GM21576 (cell line): ENCODE data around the gene NBEA.
"Not testable (repeated sequence)": the region's sequence is repeated elsewhere in the genome, so short reads cannot be mapped to it uniquely, and the experiment has no call there.

Source experiments
- ATAC-seq: cut with Tn5 transposase; IDR thresholded peaks from one replicate; pipeline ENCODE4 v1.9.1; 2021; ENCODE audit warnings: mild to moderate bottlenecking, moderate library complexity; ENCODE audit not compliant: unreplicated experiment

NBEA gene

DNA sequence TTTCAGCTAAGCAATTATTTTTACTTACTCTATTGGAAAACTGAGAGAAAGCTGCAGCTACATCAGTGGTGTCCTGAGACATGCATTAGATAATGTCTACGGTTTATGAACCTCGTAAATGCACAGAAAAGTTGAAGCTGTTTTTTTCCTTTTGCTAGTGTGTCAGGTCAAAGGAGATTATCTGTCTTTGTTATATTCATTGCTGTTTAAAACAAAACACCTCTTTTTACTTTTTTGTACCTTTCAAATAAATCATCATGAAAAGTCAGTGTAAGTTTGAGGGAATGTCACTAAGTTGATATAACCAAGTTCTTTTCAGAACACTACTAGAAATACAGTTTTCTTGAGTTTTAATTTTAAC, 2.2 kb downstream of the NBEA start:
- ATAC-seq = no peak

DNA sequence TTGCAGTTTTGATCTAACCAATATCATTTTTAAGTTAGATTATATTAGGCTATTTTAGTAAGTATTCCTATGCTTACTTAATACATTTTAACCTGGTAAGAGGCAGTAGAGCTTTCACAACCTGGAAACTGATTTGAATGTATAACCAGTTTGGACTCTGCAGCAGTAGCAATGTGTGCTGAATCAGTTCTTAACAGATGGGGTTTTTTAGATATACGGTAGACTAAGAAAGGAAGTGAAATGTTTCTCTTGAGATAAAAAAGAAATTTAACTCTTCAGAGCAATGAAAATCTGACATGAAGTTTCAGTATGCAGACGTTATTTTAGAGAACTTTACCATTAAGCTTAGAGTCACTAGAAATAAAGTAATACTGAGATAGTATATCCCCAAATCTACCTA, 2.7 kb downstream of the NBEA start:
- ATAC-seq = no peak

DNA sequence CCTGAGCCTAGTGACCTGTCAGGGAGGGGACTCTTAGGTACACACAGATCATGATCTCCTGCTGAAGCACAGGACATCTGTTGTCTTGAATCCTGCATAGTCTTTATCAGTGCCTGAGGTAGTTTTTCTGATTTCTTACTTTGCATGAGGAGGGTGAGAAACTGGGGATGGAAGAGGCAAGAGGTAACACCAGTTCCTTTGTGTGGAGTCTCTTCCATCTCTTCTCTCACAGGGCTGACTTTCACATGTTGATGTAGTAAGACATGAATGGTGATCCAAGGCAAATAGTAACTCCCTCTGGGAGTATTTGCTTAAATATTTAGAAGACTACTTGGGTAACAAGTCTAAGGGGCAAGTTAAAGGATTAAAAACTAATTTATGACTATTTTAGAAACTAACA, 9.5 kb downstream of the NBEA start:
- ATAC-seq = no peak

DNA sequence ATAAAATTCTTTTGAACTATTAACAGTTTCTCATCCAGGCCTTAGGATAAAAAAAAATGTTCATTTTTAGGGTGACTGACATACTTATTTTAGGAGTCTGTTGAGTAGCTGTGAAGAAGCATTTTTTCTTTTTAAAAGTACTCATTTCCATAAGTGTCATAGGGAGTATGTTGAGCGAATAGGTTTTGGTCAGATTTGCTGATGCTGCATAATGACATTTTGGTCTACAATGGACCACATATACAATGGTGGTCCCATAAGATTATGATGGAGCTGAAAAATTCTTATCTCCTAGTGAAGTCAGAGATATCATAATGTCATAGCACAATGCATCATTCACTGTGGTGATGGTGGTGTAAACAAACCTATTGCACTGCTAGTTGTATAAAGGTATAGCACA, 17.4 kb downstream of the NBEA start:
- ATAC-seq = no peak

DNA sequence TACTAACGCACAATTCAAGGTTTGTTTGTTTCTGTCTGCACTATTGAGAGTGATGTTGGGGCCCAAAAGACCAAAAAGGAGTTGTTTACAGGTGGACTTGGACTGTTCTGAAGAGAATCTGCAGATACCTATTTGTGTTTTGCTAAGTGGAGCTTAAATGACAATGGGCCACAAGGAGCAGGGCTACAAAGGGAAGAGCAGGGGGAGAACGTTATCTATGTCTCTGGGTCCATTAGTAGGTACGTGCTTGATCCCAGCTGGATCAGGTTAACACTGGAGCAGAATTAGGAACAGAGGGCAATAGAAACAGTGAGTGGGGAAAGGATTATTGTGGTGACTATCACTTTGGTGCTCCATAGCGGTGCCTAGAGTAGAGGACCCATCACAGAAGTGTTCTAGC, 22.5 kb downstream of the NBEA start:
- ATAC-seq = no peak

DNA sequence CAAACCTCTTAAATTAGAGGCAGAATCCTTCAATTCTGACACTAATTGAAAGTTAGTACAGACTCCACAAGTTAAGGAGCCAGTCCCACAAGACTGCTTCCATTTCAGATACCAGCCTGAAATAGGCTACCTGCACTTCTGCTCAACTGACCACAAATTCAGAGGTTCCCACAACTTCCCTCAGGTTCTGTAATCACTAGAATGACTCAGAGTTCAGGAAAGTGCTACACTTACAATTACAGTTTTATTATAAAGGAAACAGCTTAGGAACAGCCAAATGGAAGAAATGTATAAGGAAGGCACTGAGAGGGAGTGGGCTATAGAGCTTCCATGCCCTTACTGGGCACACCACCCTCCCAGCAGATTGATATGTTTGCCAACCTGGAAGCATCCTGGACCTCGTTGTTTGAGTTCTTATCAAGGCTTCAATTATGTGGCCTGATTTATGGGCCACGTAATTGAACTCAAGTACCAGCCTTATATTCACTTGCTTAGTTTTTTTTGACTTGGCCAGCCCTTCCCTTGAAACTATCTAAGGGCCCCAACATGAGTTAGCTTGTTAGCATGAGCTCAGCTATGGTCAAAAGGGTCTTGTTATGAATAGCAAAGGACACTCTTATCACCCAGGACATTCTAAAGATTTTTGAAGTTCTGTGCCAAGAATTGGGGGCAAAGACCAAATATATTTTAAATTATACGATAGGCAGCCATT, 25.9 kb downstream of the NBEA start:
- no peak for ATAC-seq

DNA sequence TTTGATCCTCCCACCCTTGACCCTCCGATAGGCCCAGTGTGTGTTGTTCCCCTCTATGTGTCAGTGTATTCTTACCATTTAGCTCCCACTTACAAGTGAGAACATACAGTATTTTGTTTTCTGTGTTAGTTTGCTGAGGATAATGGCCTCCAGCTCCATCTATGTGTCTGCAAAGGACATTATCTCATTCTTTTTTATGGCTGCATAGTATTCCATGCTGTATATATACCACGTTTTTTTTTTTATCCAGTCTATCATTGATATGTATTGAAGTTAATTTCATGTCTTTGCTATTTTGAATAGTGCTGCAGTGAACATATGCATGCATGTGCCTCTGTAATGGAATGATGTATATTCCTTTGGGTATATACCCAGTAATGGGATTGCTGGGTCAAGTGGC, 27.5 kb downstream of the NBEA start:
- not testable (repeated sequence) for ATAC-seq

DNA sequence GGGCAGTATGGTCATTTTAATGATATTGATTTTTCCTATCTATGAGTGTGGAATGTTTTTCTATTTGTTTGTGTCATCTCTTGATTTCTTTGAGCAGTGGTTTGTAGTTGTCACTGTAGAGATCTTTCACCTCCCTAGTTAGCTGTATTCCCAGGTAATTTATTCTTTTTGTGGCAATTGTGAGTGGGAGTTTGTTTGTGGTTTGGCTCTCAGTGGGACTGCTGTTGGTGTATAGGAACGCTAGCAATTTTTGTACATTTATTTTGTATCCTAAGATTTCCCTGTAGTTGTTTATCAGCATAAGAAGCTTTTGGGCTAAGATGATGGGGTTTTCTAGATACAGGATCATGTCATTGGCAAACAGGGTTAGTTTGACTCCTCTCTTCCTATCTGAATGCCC, 28.9 kb downstream of the NBEA start:
- no peak for ATAC-seq

DNA sequence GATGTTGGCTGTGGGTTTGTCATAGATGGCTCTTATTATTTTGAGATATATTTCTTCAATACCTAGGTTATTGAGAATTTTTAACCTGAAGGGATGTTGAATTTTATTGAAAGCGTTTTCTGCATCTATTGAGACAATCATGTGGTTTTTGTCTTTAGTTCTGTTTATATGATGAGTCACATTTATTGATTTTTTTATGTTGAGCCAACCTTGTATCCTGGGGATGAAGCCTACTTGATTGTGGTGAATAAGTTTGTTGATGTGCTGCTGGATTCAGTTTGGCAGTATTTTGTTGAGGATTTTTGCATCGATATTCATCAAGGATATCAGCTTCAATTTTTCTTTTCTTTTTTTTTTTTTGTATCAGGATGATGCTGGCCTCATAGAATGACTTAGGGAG, 29.4 kb downstream of the NBEA start:
- no peak for ATAC-seq

DNA sequence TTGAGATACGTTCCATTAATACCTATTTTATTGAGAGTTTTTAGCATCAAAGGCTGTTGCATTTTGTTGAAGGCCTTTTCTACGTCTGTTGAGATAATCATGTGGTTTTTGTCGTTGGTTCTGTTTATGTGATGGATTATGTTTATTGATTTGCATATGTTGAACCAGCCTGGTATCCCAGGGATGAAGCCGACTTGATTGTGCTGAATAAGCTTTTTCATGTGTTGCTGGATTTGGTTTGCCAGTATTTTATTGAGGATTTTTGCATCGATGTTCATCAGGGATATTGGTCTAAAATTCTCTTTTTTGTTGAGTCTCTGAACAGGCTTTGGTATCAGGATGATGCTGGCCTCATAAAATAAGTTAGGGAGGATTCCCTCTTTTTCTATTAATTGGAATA, 43.1 kb downstream of the NBEA start:
- not testable (repeated sequence) for ATAC-seq

DNA sequence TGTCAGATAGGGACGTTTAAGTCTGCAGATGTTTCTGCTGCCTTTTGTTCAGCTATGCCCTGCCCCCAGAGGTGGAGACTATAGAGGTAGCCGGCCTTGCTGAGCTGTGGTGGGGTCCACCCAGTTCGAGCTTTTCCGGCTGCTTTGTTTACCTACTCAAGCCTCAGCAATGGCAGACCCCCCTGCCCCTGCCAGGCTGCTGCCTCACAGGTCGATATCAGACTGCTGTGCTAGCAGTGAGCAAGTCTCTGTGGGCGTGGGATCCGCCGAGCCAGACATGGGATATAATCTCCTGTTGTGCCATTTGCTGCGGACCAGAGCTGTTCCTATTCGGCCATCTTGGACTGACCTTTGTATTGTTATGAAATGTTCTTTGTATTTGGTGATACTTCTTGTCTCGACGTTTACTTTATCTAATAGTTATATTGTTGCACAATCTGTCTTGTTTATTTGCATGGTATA, 46.3 kb downstream of the NBEA start:
- ATAC-seq = no peak

DNA sequence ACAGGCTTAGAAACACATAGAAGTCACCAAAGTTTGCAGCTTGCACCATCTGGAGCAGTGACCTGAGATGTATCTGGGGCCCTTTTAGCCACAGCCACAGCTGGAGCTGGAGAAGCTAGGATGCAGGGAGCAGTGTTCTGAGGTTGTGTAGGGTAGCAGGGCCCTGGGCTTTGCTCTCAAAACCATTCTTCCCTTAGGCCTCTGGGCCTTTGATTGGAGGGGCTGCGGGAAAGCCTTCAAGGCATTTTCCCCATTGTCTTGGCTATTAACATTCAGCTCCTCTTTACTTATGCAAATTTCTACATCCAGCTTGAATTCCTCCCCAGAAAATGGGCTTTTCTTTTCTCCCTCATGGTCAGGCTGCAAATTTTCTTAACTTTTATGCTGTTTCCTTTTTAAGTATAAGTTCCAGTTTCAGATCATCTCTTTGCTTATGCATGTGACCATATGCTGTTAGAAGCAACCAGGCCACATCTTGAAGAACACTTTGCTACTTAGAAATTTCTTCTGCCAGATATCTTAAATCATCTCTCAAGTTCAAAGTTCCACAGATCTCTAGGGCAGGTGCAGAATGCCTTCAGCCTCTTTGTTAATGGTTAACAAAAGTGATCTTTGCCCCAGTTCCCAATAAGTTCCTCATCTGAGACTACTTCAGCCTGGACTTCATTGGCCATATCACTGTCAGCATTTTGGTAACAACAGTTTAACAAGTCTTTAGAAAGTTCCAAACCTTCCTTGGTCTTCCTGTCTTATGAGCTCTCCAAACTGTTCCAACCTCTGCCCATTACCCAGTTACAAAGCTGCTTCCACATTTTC, 48.5 kb downstream of the NBEA start:
- no peak for ATAC-seq

DNA sequence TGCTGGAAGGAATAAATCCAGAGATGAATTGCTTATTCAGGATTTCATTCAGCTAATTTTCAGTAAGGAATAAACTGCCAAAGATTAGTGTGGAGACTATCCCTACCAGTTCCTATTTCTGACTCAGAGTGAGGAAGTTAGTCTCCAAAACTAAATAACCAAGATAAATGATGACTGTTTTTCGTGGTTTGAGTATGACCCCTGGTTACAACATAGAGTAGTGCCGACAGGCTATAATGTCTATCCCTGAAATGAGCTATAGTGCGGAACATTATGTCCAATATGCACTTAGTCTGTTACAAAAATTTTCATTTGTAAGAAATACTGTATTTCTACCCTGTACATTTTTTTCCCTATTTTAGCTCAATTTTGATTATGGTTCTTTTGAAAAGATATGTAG, 51.4 kb downstream of the NBEA start:
- no peak for ATAC-seq

DNA sequence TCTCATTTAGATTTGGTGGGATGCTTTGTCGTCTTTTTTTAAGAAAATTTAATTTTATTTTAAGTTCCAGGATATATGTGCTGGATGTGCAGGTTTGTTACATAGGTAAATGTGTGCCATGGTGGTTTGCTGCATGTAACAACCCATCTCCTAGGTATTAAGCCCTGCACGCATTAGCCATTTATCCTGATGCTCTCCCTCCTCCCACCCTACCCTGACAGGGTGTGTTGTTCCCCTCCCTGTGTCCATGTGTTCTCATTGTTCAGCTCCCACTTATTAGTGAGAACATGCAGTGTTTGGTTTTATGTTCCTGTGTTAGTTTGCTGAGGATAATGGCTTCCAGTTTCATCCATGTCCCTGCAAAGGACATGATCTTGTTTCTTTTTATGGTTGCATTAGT, 61.7 kb downstream of the NBEA start:
- ATAC-seq = not testable (repeated sequence)

DNA sequence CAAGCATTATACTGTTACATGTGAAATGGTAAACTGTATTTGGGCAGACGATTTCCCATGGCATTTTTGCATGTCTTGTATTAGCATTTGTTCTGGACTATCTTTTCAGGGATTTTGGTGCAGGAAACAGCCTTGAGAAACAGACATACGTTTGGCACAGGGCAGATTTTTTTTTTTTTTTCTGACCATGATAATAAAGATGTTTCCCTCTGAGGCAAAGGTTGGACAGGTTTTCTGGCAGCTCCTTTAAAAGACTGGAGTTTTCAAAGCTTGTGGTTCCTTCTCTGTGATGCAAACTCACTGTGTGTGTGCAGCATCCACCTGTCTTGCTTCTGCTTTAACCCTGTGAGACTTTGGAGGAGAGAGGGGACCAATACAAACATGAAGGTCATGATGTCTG, 63.0 kb downstream of the NBEA start:
- no peak for ATAC-seq

DNA sequence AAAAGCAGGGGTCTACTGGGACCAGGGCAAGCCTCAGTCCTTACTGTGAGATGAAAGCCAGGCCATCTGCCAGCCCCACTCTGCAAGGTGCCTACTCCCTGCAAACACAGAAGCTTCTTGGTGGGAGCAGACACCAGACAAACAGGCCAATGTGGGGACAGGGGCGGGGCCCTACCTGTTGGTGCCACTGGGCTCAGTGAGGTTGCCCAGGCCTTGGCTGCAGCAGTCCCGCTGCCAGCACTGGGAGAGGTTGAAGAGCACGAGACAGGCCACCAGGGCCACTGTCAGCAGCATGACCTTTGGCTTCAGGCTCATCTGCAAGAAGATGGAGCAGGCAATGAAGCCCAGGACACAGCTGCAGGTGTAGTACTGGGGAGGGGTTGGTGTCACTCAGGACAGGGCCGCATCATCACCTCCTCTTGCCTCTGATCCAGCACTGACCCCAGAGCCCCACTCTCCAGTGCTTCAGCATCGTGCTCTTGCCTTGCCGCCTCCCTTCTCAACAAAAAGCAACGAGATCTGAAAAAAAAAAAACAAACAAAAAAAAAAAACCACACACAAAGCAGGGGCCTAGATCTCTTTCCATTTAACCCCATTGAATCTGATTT, 72.6 kb downstream of the NBEA start:
- ATAC-seq = no peak

DNA sequence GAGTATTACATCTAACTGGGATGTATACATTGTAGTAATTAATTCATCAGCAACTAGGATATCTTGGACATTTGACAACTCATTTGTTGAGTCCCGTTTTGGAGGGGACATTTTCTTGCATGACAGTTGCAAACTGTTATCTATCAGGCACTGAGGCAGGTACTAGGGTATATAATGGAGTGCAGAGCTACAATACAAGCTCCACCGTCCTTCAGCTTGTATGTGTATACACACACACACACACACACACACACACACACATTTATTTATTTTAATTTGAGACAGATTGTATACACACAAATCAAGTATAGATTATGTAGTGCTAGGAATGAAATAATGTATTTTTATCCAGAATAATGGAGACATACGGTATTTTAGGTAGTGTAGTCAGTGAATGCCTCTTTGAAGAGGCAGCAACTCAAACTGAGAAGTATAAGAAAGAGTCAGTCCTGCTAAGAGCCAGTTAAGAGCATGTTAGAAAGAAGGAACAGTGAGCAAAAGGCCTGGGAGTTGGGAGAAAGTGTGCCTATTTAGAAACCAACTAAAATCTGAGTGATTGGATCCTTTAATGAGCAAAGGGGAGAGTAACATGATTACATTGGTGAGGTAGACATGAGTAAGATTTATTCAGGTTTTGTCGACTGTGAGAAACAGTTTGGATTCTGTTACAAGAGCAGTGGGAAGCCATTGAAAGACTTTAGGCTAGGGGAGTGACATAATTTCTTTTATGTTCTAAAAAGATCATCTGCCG, 74.5 kb downstream of the NBEA start:
- no peak for ATAC-seq

DNA sequence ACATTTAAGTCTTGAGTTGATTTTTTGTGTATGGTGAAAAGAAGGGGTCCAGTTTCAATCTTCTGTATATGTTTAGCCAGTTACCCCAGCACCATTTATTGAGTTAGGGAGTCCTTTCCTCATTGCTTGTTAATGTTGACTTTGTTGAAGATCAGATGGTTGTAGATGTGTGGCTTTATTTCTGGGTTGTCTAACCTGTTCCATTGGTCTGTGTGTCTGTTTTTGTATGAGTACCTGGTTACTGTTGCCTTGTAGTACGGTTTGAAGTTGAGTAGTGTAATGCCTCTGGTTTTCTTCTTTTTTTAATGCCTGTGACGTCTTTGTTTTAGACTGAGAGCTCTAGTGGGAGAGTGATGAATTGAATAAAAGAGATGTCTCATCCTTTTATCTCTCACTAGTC, 83.2 kb downstream of the NBEA start:
- ATAC-seq = no peak

DNA sequence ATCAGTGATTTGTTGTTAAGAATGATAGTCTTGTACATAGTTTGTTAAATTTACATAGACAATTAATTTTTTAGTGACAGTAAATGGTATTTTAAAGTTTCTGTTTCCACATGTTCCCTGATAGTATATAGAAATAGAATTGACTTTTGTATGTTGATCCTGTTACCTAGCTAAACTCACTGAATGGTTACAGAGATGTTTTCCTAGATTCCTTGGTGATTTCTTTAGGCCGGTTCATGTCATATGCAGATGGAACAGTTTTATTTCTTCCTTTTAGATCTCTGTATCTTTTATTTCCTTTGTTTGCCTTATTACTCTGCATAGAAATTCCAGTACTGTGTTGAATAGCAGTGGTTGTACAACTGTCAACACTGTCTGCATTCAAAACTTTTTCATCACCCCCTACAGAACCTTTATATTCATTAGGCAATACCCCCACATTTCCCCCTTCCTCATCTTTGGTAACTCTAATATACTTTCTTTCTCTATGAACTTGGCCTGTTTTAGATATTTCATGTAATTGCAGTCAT, 86.3 kb downstream of the NBEA start:
- ATAC-seq = no peak

DNA sequence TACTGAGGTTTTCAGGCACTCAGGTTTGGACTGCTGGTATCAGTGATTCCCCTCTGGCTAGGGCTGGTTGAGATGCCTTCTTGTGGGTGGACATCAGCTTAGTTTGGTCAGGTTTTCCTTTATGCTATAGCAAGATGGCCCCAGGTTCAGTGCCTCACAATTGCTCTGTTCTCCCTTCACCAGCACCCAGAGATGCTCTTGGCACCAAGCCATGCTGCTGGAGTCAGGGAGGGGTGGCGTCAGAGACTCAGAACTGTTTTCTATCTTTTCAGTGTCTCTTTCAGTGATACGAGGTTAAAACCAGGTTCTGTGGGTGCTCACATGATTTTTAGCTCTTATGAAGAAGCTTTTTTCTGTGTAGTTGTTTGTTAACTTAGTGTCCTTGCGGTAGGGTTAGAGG, 96.9 kb downstream of the NBEA start:
- ATAC-seq = no peak

DNA sequence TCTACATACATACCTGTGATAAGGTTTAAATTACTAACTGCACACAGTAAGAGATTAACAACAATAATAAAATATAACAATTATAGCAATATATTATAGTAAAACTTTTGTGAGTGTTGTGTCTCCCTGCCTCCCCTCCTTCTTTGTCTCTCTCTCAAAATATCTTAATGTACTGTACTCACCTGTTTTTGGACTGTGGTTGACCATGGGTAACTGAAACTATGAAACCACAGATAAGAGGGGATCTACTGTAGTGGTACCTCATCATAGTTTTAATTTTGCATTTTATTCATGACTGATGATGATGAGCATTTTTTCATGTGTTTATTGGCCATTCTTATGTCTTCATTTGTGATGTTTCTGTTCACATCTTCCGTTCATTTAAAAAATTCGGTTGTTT, 104.5 kb downstream of the NBEA start:
- ATAC-seq = no peak
